Measurements from ENCODE around the gene MATN1.

Gene MATN1

DNA sequence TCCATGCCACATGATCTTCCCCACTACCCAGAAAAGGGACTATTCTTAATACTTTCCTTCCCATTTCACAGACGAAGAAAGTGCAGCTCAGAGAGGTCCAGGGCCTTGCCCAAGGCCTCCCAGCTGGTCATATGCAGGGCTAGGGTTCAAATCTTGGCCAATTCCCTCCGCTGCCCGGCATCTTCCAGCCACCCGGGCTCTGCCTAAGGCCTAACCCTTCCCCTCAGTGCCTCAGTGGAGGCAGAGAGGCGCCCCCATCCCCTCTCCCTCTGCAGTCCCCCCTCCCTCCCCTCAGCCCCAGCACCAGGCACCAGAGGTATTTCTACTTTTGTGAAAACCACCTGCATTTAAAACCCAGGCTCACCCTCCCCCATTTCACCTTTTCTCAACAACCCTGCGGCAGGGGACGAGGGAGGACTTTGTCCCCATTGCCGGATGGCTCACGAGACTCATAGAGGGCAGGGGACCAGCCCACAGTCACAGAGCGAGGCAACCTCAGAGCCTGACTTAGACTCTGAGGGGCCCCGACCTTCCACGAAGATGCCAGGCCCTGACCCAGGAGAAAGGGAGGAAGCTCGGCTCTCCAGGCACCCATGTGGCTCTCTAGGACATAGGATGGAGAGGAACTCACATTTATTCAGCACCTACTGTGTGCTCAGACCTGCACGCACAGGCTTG, 21.9 kb upstream of the MATN1 start:
- Histone ChIP-seq H3F3A (ENCODE audit: control insufficient read depth, insufficient read depth) (peaks cover 44% of the 10 kb centered on the region), H3K27ac (ENCODE audit: low read depth, low read length) (peak overlapping the region; percentile 99), H3K79me2 (ENCODE audit: control insufficient read depth, low read length) (peaks cover 98% of the 10 kb centered on the region), H3K4me3 (ENCODE audit: low read length) (peak overlapping the region; percentile 95), H3K36me3 (ENCODE audit: control insufficient read depth, low read length) (peaks cover 89% of the 10 kb centered on the region), H4K20me1 (ENCODE audit: control insufficient read depth, insufficient read depth, low read depth, low read length) (peaks cover 58% of the 10 kb centered on the region), H3K4me2 (ENCODE audit: low read length) (peak overlapping the region; percentile 94), H3K4me1 (ENCODE audit: control insufficient read depth, low read length) (peaks cover 98% of the 10 kb centered on the region), H3K27me3 (ENCODE audit: control insufficient read depth, low read length) (no peaks in the 10 kb centered on the region), H3K9me2 (replicated peaks; ENCODE audit: control insufficient read depth, low read length) (no peaks in the 10 kb centered on the region), H3K9me3 (ENCODE audit: control insufficient read depth, insufficient read depth, low read length) (no peaks in the 10 kb centered on the region)
- TF ChIP-seq CTCF (IDR thresholded peaks at IDR 0.05; ENCODE audit: low read depth, low read length, poor library complexity, severe bottlenecking) = no peak
- no peak for TF ChIP-seq EZH2phosphoT487 (IDR thresholded peaks at IDR 0.05; ENCODE audit: borderline replicate concordance, low read length)

DNA sequence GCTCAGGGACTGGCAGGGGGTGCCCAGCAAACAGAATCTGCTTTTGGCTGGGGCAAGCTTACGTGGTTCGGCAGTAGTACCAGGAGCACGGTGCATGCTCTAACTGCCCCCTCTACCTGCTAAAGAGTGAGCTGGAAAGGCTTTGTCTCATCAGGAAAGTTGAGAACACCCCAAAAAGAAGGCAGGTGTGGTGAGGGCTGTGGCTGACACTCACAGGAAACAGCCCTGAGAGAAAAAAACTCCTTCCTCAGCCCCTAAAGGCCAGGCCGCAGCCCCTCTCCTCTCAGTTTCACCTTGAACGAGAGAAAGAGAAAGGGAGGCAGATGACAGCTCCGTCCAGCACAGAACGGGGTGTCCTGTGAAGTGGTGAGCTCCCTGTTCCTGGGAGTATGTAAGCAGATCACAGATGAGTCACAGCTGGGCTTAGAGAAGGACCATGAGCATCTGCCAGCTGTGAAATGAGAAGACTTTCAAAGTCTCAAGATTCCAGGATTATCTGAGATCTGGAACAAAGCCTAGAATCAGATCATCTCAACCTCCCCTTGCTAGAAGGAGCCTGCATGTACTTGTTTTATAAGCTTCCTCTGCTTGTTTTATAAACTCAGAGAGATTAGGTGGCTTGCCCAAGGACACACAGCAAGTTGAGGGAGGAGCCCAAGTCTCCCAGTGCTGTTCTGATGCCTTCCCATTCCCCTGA, 20.8 kb upstream of the MATN1 start:
- Histone ChIP-seq H3K9me3 (ENCODE audit: control insufficient read depth, insufficient read depth, low read length) (no peaks in the 10 kb centered on the region), H3K4me1 (ENCODE audit: control insufficient read depth, low read length) (peaks cover 88% of the 10 kb centered on the region), H3F3A (ENCODE audit: control insufficient read depth, insufficient read depth) (peaks cover 36% of the 10 kb centered on the region), H3K27ac (ENCODE audit: low read depth, low read length) (peak overlapping the region; percentile 99), H3K9me2 (replicated peaks; ENCODE audit: control insufficient read depth, low read length) (no peaks in the 10 kb centered on the region), H3K4me2 (ENCODE audit: low read length) (peak overlapping the region; percentile 94), H4K20me1 (ENCODE audit: control insufficient read depth, insufficient read depth, low read depth, low read length) (peaks cover 63% of the 10 kb centered on the region), H3K4me3 (ENCODE audit: low read length) (peak overlapping the region; percentile 95), H3K27me3 (ENCODE audit: control insufficient read depth, low read length) (no peaks in the 10 kb centered on the region), H3K79me2 (ENCODE audit: control insufficient read depth, low read length) (peaks cover 96% of the 10 kb centered on the region), H3K36me3 (ENCODE audit: control insufficient read depth, low read length) (peaks cover 90% of the 10 kb centered on the region)
- TF ChIP-seq CTCF (IDR thresholded peaks at IDR 0.05; ENCODE audit: low read depth, low read length, poor library complexity, severe bottlenecking) = no peak
- no peak for TF ChIP-seq EZH2phosphoT487 (IDR thresholded peaks at IDR 0.05; ENCODE audit: borderline replicate concordance, low read length)

DNA sequence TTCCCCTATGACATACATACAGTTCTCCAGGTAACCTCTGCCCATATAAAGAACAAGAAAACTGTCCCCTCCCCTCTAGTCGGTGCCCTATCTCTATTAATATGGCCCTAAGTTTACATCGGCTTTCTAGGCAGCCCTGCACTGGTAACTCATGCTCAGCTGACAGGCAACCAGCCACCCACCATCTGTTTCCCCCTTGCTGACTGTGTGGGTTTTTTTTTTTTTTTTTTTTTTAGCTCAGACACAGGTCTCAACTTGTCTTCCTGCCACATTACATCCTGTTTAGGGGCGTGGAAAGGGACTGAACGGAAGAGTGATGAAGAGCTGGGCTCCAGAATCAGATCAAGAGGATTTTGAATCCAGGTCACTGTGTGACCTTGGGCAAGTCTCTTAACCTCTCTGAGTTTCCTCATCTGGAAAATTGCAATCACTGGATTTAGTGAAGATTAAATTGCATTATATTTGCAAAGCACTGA, 20.2 kb upstream of the MATN1 start:
- Histone ChIP-seq H3K4me3 (ENCODE audit: low read length) (peak overlapping the region; percentile 95), H3K9me2 (replicated peaks; ENCODE audit: control insufficient read depth, low read length) (no peaks in the 10 kb centered on the region), H3K36me3 (ENCODE audit: control insufficient read depth, low read length) (peaks cover 90% of the 10 kb centered on the region), H3F3A (ENCODE audit: control insufficient read depth, insufficient read depth) (peaks cover 35% of the 10 kb centered on the region), H3K4me2 (ENCODE audit: low read length) (peak overlapping the region; percentile 94), H3K9me3 (ENCODE audit: control insufficient read depth, insufficient read depth, low read length) (no peaks in the 10 kb centered on the region), H4K20me1 (ENCODE audit: control insufficient read depth, insufficient read depth, low read depth, low read length) (peaks cover 63% of the 10 kb centered on the region), H3K4me1 (ENCODE audit: control insufficient read depth, low read length) (peaks cover 86% of the 10 kb centered on the region), H3K79me2 (ENCODE audit: control insufficient read depth, low read length) (peaks cover 96% of the 10 kb centered on the region), H3K27ac (ENCODE audit: low read depth, low read length) (peak overlapping the region; percentile 99), H3K27me3 (ENCODE audit: control insufficient read depth, low read length) (no peaks in the 10 kb centered on the region)
- TF ChIP-seq CTCF (IDR thresholded peaks at IDR 0.05; ENCODE audit: low read depth, low read length, poor library complexity, severe bottlenecking) (no peak), EZH2phosphoT487 (IDR thresholded peaks at IDR 0.05; ENCODE audit: borderline replicate concordance, low read length) (no peak)
